NCI-H2227 treated with DMSO at 0.1 percent for 48 hours (cell line): Measurements from ENCODE around the gene ZMYND10.

Source experiments
- DNase-seq: peaks from one replicate; lab custom pipeline; 2025; lab: John Stamatoyannopoulos, UW

The ZMYND10 gene

DNA sequence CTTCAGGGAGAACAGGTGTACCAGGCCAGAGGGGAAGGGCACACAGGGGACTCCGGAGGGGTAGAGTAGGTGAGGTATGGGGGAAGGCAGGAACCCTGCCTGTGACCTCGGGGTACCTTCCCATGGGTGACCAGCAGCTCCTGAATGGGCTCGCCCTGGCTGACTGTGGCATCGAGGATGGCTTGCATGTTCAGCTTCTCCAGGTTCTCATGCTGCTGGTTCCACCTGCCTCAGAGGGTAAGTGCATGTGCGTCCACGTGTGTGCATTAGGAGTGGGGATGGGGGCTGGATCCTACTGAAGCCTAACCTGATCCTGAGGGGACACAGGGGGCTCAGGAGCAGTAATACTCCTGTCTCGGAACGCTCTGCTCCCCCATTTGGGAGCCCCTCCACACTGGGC, 524 bp downstream of the ZMYND10 start:
- DNase-seq: no peak

DNA sequence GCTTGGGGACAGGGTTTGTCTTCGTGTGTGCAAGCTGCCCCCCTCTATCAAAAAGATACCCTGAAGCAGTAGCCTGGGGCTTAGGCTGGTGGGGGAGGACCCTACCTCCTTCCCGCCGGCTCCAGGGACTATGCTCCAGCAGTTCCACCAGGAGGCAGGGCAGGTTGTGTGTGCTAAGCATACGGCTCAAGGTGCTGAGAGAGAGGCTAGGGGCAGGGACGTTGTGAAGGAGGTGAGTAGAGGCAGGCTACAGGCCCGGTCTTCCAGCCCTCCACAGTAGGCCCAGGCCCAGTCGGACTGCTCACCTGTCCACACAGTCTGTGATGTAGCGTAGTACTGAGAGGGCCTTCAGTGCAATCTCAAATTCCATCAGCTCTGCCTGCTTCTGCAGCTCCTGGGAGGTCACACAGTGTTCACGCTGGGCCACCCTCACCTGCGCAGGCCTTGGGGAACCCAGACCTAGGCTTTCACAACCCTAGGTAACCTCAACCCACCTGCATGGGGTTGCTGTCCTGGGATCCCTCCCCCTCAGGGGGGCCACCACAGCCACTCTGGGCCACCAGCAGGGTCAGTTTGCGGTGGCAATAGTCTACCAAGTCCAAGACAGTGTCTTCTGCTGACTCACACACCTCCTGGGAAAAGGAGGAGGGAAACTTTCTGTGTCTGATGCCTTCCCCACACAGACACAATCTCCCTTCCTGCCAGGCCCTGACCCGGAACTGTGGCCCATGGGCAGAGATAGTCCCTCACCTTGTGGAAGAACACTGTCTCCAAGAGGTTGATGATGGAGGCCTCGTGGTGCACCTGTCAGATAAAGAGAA, 2.5 kb downstream of the ZMYND10 start:
- no peak for DNase-seq

DNA sequence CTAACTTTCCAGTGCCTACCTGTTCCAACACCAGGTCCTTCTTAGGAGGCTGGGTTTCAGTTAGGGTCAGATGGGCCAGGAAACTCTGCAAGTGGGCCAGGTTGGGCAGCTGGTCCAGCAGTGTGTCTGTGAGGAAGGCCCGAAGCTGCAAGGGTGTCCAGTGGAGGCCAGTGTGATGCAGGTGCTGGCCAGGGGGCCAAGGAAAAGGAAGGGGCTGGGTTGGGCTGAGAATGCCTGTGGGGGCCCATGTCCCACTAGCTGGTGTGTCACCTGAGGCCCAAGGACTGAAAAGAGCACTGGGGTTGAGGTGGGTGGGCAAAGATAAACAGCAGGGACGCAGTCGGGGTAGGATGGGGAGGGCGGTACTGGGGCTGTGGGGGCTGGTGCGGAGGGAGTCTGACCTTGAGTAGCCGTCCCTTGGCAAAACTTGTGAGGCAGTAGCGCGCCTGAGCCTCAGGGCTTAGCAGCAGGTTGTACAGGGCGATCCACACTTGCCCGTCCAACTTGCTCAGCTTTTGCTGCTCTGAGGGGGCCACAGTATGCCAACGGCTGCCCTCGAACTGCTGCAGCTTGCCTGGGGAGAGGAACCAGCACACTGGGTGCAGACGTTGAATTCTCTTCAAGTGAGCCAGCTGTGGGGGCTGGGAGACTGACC, 3.4 kb downstream of the ZMYND10 start:
- DNase-seq: no peak

DNA sequence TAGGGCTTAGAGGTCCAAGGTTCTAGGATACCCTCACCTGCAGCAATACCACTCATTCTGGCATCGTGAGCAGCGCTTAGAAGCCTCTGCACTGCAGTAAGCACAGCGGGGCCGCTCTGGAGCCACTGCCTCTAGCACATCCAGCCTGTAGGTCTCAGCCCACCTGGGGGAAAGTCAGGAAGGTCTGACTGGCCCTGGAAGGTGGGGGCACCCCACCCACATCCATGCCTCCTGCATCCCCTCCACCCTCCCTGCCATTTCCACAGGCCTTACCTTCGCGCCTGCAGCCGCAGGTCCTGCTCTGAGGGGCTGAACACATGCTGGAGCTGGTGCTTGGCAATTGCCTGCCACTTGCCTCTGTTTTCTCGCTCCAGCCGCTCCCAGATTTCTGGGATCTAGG, 4.0 kb downstream of the ZMYND10 start:
- no peak for DNase-seq

DNA sequence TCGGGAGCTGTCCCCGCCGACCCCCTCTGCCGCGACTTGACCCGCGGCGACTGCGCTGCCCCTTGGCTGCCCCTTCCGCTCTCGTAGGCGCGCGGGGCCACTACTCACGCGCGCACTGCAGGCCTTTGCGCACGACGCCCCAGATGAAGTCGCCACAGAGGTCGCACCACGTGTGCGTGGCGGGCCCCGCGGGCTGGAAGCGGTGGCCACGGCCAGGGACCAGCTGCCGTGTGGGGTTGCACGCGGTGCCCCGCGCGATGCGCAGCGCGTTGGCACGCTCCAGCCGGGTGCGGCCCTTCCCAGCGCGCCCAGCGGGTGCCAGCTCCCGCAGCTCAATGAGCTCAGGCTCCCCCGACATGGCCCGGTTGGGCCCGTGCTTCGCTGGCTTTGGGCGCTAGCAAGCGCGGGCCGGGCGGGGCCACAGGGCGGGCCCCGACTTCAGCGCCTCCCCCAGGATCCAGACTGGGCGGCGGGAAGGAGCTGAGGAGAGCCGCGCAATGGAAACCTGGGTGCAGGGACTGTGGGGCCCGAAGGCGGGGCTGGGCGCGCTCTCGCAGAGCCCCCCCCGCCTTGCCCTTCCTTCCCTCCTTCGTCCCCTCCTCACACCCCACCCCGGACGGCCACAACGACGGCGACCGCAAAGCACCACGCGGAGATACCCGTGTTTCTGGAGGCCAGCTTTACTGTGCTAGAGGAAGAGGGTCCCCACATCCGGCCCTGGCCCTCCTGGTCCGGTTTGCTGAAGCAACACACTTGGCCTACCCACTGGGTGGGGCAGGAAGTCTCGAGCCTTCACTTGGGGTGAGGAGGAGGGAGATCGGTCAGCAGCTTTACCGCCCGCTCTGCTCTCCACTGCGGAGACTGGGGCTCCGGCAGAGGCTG, 4.8 kb downstream of the ZMYND10 start, which contains the start of gene RASSF1:
RASSF1 (minus strand) TSS at position 389 of the 882 bp plus-strand sequence; CDS start at position 358, 31 bp downstream.
- no peak for DNase-seq

DNA sequence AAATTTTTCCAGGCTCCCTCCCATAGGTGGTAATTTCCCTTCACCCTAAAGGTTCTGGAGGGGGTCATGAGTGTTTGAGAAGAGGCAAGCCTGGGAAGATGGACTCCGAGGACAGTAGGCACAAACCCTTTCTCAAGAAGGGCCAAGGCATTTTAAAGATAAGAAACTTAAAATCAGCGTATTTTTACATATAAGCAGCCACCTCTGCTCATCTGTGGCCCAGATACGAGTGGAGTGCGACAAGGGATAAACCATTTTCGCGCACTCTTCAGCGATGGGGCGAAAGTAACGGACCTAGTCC, 5.4 kb downstream of the ZMYND10 start:
- DNase-seq: no peak

DNA sequence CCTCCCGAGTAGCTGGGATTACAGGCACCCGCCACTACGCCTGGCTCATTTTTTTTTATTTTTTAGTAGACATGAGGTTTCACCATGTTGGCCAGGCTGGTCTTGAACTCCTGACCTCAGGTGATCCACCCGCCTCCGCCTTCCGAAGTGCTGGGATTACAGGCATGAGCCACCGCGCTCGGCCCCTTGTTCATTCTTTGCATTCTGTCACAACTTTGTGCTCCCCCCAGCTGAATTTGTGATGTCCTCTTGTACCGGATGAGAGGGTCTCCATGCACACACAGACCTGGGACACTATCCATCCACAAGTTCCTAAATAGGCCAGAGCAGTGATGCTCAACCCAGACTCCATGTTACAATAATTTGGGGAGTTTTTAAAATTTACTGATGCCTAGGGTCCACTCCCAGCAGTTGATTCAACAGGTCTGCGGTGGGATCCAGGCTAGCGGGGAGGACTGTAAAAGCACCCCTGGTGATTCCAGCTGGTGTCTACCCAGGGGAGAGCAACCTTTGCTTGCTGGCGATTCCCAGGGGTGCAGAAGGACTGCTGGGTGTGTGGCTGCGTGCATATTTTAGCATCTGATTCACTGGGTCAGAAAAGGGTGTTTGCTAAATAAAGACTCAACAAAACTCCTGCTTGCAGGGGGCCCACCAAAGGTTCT, 5.9 kb downstream of the ZMYND10 start:
- DNase-seq: no peak

DNA sequence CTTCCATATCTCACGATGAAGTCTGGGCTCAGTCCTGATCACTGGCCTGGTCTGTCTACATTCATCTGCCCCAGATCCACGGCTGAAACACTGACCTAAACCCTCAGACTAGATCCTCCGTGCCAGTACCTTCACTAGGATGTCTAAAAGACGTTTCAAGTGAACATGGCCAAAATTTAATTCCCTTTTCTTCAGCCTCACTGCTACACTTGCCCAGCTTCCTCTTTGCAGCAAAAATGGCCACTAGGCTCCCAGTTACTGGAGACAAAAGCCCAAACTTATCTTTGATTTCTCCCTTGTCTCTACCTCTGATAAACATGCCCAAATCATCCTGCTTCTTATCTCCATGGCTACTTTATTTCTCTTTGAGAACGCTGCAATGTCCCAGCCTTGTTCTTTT, 6.6 kb downstream of the ZMYND10 start:
- no peak for DNase-seq

DNA sequence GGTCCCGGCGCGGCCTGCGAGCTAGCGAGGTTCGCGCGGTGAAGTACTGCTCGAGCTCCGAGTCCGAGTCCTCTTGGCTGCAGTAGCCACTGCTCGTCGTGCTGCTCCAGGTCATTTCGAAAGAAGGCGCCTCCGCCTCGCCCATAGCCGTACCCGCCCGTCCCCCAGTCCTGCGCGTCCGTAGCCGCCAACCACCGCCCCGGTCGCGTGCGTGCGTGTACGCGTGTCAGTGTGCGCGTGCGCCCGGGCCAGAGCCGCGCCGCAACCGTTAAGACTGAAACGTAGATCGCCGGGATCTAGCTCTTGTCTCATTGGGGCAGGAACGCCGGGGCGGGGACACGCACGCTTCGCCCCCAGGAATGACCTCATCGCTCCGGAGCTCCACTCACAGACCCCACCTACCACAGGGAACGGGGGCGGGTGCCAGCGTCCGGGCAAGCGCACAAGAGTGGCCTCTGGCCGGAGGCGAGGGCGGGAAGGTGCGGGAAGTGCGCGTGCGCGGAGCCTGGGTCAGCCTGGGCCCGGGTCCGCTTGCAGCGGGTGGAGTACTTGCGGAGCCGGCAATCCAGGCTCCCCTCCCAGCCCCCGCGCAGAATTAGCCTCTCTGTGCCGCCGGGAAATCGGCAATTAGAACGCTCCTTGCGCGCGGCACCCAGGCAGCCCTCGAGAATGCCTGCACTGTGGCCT, 8.2 kb downstream of the ZMYND10 start:
- DNase-seq: peak; percentile 95

DNA sequence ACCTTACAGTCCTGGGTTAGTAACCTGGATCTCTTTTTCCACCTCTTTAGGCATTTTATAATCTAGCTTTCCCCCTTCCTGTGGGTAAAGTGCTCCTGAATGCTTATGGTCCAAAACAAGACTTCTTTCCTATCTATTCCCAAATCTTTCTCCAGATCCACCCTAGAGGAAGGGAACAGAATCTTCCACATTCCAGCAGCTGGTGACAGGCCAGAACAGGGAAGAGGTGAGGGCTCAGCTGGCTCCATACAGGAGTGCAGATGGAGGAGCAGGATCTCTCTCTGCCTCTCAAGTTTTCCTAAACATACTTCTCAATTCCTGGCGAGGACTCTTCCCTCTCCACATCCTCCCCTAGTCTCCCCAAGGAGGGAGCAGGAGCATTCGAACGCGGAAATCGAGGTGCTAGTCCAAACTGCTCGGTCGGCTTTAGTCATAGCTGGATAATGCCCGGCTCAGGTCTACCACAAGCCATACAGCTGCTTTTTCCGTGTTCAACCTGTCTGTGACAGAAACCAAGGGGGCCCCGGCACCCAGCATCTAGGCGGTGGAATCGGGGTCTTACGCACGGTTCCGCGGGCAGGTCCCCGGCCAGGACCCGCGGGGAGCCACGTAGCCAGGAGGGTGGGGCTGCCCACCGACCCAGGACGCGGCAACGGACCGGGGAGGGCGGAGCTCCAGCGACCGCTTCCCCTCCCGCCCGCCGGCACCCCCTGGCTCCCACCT, 8.9 kb downstream of the ZMYND10 start:
- no peak for DNase-seq

DNA sequence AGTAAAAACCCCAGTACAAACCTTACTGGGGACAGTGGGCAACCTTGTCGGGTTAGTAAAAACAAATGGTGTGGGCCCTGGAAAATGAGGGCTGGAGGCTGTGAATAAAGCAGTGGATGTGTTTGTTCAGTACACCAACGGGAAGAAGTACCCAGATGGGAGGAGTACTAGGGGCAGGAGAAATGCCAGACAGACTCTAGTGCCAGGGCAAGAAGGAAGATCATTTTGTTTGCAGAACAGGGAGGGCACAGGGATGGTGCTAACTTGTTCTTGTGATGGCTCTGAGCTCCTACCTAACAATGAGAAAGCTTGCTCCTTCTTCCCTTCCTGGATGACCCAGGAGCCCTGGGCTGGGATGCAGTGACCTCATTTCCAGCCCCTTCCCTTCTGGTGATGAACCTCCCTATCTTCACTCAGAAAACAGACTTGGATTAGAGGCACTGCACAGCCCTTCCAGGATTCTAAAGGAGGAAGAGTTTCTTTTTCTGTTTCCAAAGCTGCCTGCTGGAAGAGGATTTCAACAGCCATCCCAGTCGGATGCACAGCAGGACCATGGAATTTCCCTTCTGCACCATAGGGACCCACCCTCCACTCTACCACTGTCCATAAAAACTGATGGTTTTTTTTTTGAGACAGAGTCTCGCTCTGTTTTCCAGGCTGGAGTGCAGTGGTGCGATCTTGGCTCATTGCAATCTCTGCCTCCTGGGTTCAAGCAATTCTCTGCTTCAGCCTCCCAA, 11.0 kb downstream of the ZMYND10 start:
- DNase-seq: no peak

DNA sequence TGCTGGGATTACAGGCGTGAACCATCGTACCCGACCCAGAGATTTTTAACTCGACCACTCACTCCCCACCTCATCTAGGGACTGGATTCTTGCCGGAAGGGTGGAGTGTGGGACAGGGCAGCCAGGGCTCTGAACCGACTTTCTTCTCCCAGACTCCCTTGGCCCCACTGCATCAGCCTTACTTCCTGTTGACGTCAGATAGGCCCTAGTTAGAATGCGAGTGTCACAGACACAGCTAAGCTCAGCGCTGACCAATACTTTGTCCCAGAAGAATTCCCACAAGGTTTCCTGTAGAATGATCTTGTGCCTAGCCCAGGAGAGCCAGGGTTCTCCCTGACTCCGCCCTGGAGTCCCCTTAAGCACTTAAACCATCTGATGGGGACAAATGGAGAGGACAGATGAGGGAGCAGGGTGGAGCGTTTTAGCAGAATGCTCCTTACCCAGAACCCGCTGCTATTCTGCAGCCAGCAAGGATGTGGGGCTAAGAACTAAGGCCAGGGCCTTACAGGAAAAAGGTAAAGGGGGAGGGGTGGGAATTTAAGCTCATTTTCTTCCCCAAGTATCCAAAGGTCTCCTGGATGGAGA, 11.7 kb downstream of the ZMYND10 start:
- DNase-seq: no peak

DNA sequence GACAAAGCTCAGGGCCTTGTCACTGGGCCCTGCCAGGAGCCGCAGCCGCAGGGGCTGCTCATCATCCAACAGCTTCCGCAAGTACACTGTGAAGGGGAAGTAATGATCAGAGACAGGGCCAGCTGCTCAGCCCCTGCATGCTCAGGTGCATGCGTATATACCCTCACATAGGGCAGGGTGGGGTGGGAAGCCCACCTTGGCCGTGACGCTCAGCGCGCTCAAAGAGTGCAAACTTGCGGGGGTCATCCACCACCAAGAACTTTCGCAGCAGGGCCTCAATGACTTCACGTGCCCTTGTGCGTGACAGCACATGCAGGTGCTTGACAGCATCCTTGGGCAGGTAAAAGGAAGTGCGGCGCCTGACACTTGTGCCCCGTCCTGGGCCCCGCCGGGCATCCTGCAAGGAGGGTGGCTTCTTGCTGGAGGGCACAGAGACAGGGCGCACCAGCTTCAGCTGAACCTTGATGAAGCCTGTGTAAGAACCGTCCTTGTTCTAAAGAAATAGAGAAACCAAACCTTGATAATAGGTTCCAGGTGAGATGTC, 14.1 kb downstream of the ZMYND10 start:
- DNase-seq: no peak

DNA sequence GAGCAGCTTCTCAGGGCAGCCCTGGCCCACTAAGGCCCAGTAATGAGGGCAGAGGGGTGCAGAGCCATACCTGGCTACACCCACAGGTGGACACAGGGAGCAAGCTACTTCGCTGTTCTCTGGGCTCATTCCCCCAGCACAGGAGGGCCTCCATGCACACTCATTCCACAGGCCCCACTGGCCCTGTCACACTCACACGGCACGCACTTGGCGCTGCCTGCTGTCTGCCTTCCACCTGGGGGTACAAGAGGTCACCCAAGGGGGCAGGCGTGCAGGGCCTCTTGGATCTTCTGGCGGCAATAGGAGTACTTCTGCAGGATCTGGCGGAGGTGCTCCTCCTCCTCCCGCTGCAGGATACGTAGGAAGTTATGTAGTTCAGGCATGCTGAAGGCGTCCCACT, 15.2 kb downstream of the ZMYND10 start:
- DNase-seq: no peak

DNA sequence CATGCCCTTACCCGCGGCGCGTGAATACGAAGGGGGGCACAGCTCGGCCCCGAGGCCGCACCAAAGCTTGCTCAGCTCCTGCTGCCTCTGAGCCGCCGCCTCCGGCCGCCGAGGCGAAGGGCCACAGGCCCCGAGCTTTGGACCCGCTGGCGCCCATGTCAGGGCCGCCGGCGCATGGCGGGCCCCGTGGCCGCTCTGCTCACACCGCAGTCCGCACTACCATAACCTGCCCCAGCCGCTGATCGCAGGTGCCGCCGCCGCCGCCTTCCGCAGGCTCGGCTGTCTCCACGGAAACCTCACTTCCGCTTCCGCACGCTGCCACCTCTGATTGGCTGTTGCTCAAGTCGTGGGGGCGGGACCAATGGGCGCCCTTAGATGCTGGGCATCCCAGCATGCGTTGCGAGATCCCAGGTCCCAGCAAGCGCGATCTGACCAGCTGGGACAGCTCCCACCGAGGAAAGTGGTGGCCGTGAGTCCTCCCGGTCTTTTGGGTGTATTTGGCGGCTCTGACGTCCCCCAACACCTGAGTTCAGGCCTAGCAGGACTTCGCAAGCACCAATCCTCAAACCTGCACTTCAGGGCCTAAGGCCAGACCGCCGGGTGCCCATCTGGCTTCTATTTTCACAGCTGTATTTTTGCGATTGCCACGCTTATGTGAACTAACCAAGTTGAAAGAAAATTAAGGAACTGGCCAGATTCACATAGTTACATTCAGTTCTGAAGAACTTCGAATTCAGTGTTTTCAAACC, 17.4 kb downstream of the ZMYND10 start, which contains the start of gene TUSC2:
TUSC2 (minus strand) TSS at position 281 of the 749 bp plus-strand sequence; CDS start at position 157, 124 bp downstream.
- peak; percentile 85 for DNase-seq

DNA sequence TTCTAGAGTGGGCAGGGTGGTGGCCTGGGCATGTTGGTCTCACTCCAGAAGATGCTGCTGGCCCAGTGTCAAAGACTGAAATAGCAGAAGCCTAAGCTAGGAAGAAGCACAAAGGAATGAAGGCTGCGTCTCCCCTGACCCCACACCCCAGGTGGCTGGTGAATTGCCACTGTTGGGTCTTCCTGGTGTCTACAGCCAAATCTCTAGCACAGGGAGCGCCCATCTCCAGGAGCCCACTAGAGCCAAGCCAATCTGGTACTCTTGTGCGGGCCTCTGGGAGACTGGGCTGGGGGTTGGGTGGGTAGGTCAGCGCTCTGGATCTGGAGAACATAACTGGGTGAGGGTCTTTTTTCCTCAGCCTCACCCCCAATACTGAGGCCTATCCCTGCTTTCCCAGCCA, 18.4 kb downstream of the ZMYND10 start:
- DNase-seq: no peak

DNA sequence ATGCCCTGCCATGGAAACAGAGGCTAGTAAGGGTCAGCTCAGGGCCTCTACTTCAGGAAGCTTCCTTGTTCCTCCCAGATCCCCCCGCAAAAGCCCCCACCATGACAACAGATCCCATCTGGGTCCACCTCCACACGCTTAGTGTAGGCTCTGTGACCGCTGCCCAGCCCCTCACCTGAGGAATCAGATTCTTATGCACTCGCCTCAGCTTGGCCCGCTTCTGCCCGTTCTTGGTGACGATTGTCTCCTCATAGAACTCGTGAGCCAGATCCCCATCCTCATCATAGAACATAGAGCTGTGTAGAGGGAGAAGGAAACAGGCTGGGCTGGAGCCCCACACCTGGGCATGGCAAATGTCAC, 19.4 kb downstream of the ZMYND10 start:
- no peak for DNase-seq

DNA sequence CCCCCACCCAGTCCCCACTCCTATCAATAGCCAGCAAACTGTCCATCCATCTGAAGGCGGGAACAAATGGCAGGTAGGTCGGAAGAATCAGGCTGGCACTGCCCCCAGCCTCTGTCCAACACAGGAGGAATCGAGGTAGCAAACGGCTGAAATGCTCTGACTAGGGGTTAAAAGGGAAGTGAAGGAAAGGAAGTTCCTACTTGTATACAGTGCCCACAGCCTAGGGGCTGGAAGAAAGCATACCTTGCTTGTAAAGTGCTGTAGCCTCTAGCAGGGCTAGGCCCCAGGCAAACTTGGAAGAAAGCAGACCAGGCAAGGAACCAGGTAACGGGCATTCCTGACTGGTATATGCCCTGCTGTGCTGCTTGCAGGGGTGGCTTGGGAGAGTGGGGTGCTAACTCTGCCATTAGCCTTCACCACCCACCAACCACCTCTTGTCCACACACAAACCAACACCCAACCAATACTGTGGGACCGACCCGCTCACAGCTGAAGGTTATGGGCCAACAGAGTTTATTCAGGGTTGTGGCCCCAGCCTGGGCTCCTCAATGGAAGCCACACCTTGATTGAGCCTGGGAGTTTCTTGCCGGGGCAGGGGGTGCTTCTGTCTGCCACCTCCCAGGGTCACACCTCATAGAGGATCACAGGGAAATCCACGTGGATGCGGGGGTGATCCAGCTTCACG, 19.9 kb downstream of the ZMYND10 start:
- no peak for DNase-seq
